OCI-M2 (cell line): ENCODE data around the gene SCRN1.
"Not testable (repeated sequence)": the region's sequence is repeated elsewhere in the genome, so short reads cannot be mapped to it uniquely, and the experiment has no call there.

Experiments
- DNase-seq: peaks from one replicate; lab custom pipeline; 2025; ENCODE audit not compliant: unreplicated experiment; lab: John Stamatoyannopoulos, UW

SCRN1 gene

DNA sequence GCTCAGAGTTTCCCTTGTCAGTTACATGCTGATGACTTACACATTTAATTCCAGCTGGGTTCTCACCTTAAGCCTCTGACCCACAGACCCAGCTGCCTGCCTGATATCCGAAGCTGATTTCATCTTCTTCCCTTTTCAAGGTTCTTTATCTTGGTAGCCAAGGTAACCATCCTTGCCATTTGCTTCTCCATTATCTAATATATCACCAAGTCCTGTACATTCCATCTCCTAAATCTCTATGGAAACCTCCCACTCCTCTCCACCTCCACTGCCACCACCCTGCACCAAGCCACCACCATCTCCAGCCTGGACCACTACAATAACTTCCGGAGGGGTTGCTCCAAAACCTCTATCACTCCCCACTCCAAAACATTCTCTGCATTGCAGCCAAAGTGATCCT, 19.9 kb downstream of the SCRN1 start:
- DNase-seq: no peak

DNA sequence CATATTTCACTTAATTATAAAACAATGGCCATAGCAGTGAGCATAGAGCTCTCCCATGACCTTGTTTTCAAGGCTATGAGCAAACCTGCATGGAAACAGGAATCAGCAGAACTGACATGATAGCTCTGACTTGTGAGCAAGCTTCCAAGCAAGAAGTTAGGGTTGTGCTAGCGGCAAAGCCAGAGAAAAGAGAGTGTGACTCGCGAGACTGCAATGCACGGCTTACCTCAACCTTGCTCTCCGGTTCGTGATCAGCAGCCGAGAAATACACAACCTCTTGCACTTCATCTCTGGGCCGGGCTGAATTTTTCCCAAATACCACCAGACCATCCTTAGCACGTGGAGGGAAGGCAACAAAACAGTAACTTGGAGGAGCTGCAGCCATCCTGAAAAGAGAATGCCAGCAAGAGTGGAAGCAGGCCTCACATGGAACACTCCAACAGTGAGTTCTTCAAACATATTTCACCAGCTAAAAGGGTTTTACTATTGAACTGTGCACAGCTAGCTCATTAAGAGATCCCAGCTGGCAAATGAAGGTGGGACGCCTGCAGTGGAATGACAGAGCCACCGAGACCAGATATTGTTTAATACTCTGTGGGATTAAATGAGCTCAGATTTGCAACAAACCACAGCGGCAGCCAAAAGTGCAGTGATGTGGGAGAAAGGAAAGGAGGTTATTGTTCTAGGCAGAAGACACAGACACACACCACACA, 20.8 kb downstream of the SCRN1 start:
- DNase-seq: no peak

DNA sequence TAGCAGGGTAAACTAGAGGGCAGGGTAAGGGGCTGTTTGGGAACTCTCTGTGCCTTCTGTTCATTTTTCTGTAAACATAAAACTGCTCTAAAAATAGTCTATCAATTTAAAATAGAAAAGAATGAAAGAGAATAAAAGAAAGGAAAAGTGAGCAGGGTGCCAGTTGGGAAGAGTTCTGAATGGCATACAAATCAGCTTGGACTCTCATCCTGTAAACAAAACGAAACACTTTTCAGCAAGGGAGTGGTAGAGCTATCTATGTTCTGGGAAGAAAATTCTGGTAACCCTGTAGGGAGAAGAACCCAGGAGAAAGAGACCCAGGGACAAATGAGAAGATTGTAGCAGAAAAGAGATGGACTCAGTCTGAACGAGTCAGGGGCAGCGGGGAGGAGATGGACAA, 24.6 kb downstream of the SCRN1 start:
- no peak for DNase-seq

DNA sequence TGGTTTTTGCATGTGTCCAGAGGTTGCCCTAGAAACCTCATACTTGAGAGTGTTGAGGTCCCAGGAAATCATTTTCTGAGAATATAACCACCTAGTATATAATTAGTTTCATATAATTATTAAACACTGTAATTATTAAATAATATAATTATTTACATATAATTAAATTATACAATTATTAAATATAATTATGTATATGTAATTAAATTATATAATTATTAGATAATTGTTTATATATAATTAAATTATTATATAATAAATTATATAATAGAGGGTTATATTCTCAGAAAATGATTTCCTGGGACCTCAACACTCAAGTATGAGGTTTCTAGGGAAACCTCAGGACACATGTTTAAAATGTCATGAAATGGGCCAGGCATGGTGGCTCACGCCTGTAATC, 27.6 kb downstream of the SCRN1 start:
- no peak for DNase-seq

DNA sequence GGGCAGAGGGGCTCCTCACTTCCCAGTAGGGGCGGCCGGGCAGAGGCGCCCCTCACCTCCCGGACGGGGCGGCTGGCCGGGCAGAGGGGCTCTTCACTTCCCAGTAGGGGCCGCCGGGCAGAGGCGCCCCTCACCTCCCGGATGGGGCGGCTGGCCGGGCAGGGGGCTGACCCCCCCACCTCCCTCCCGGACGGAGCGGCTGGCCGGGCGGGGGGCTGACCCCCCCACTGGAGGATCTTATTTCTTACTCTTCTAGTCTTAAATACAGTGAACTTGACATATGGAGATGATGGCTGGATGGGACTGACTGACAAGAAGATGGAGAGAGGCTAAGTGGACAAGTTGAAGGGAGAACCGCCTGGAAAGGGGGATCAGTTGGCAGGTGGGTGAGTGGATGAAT, 28.0 kb downstream of the SCRN1 start:
- not testable (repeated sequence) for DNase-seq

DNA sequence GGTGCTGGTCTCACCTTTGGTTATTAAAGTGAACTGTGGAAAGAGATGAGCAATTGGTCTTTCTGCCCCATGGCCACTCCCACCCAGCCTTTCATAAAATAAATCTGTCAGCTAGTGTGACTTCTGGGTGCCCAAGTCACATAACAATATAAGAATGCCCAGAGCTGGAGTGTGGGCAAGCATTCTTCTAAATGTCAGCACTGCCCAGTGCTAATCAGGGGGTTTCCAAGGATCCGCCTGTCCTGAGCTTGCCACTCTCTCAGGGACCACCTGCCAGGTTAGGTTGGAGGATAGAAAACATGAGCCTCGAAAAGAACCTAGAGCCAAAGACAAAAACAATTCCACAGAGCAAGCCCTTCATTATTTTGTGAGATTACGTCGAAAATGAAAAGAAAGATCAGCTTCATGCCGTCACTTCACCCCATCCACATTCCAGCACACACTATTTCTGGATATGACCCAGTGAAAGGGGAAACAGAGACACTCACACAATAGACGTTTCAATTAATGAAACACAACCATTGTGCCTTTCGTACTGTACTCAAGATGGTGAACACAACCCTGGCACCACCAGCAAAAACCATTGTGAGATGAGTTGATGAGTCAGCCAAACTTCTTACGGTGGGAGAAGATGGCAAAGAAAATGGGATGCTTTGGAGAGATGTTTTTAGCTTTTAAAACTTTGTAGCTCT, 30.8 kb downstream of the SCRN1 start:
- DNase-seq: no peak

DNA sequence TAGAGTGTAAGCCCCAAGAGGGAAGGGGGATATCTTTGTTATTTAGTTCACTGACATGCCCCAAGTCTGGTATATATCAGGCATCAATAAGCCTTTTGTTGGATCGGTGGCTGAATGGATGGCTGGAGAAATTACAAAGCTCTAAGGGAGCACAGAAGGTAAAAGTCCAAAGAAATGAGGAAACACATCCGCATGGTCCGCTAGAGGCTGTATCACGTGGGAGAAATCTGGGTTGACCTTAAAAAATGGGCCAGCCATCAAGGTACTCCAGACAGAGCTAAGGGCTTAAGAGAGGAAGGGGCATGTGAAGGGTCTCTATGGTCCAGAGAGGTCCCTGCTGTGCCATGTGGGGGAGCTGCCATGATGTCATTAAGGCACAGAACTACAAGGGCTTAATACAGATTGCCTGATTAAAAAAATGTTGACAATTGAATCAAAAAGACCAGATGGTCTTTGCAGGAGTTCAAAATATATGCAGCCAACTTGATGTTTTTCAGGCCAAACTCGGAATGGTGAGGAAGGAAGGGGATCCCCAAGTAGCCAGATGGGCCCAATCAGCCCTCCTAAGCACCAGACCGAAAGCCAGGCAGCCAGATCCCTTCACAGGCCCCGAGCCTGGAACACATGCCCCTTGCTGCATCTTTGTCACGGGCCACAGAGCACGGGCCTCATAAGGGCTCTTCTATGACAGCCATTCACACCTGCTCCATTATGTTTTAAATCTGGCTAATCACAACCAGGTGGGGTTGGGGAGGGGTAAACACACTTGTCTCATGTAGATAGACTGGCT, 31.9 kb downstream of the SCRN1 start:
- no peak for DNase-seq

DNA sequence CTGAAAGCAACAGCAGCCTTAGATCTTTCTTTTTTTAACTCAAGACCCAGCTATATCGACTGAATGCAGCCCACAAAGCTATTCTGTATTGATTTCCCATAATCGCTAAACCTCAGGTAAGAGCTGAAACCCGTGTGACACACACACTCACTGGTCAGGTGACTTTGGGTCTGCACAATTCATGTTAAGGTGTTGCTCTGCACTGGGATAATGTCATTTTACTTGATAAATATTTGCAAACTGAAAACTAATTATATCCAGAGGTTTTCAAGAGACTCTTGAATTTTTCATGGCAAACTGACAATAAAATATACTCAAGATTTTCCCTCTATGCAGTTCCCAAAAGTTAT, 33.1 kb downstream of the SCRN1 start:
- DNase-seq: no peak

DNA sequence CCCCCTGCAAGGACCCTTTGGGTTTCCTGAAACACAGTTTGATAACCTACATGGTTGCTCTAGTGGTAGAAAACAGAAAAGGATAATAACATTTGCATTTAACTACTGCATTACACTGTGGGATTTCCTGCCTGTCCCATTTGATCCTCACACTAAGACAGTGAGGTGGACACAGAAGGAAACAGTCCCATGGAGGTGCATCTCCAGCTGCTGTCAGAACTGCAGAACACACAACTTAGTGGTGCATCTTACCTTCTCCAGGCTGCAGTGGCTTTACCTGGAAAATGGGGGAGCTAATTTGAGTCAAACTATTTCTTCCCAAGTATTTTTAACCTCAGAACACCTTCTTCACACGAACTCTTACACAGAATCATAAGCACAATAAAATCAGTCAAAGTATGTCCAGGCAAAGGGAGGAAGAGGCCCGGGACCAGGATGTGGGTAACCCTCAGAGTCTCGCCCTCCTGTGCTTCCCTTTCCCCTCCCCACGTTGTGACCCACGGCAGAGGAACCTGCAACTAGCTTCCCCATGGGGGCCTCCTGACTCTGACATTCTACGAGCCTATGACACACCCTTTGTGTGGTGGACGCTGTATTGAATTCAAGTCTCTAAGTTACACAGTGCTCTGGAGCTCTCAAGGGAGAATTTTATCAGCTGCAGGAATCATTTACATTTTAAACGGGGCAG, 33.7 kb downstream of the SCRN1 start:
- DNase-seq: no peak

DNA sequence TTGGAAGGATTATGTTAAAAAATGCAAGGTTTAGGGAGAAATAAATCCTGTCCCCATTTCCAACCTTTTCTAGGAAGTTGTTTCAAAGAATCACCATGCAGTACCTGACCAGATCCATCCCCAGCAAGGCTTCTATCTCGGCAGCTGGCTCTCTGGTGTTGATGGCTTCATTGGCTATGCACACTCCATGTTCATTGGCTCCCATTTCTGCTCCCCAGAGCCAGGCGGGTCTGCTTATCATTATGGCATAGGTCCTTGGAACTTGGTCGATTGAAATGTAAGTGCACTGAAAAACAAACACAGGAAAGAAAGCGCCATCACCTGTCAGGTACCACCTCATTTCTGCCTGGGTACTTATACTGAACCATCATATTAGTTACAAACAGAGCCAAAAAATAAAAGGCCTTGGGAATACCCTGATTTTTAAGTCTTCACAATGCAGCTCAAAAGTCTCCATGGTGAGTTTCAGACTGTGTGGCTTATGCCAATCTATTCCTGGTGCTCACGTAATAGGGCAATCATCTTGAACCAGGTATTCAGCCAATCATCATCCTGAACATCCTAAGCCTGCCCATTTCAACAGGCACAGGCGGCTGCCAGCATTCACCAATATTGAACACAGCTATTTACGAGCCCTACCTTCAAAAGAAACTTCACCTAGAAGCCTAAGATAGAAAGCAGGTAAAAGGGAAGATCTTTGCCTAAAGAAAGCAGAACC, 34.4 kb downstream of the SCRN1 start:
- no peak for DNase-seq

DNA sequence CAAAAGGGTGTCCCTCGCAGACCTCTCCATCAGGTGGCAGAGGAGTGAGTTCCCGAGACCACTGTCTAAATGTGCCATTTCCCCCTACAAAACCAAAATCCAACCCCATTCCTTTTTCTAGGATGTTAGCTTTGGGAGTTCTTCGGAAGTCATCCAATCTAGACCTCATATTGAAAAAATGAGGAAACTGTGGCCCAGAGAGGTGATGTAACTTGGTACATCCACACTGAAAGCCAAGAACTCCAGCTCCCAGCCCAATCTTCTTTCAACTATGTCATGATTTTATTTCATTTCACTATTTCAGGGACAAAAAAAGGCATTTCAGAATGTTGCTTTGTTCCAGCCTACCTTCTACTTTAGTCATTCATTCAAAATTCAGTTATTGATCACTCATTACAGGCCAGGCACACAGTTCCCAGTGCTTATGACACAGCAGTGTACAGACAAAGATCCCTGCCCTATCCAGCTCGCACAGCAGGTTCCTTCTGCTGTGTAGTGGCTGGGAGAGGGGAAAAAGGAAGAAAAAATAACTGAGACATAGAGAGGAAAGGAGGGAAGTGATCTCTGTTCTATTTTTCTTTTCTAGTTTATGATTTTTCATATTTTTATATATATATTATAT, 35.8 kb downstream of the SCRN1 start:
- no peak for DNase-seq

DNA sequence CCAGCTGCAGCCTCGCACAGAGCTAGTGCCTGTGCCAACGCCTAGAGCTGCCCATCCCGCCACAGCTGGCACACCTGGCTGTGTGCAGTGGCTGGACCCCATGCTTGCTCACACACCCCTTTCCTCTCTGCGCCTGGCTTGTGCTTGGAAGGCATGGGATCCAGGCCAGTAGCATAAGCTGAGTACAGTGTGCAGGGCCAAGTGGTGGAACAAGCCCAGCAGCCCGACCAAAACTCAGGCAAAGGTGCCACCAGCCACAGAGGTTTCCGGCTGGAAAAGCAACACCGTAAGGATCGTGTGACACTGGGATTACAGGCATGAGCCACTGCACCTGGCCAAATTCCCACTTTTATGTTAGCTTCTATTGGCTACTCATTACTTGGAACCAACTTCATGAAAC, 38.4 kb downstream of the SCRN1 start:
- DNase-seq: no peak

DNA sequence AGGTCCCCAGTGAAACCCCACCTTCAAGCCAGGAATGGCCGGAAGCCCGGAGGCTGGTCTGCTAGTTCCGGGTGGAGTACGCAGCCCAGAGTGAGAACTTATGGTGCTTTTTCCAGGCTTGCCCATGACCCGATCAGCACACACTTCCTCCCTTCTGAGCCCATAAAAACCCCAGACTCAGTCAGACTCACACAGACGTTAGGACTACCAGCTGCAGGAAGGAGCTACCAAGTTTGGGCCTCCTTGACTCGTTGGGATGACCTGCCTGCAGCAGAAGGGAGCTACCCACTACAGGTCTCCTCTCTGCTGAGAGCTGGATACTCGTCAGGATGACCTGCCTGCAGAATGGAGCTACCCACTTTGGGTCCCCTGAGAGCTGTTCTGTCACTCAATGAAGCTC, 39.1 kb downstream of the SCRN1 start:
- DNase-seq: no peak

DNA sequence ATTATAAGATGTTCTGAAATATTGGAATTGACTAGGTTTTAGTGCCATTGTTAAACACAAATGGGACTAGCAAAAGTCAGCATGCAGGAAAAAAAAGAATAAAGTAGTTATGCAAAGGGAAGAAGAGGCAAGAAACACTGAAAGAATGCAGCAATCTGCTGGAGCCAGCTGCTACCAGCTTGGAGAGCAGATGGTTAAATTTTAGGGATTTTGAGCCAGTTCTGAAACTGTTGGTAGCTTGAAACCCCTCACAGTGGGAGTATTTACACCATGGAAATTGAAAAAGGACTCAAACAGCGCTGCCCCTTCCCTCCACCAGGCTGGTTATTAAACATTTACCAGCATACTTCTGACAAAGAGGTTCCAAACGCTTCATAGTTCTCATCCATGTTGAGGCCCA, 41.0 kb downstream of the SCRN1 start:
- no peak for DNase-seq

DNA sequence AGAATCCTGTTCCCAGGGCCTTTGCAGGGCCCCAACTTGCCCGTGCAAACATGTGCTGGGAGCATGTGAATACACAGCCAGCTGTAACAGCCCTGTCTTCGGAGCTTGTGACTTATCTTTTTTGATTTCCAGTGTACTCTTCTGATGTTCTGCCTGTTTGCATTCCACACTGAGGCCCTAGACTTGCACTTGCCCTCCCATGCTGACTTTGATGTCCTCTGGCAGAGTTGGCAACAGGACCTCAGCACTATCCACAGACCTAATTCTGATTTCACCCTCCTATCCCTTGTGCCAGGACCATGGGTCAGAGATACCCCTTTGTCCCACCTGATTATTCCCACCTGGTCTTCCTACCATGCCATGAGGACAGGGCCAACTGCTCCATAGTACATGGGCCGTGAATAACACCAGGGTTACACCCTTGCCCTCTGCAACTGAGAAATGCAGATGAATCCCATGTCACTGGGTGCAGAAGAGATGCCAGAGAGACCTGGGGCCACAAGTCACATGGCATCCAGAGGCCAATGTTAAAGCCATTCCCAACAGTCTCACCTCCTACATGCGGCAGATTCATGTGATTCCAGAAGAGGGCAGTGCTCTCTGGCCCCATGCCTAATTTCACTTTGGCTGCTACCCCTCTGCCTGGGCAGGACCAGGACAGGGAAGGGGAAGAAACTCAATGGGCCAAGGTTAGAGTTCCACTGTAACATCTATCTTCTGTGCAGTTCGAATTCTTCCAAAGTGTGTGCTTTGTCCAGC, 43.0 kb downstream of the SCRN1 start:
- DNase-seq: no peak

DNA sequence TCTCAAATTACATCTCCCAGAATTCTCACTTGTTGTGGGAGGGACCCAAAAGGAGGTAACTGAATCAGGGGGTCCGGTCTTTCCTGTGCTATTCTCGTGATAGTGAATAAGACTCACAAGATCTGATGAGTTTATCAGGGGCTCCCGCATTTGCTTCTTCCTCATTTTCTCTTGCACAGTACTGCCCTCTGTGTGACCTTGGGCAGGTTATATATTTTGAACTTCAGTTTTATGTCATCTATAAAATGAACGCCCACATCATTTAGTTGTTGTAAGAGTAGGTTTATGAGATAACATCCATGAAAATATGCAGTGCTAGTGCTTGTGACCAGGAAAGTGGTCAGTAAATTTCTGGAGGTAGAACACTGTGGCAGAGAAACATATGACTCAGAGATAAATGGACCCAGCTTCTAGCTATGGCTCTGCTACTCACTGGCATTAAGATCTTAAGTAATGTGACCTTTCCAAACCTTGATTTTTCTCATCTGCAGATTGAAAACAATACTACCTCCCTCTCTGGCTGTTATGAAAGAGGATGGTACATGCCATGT, 44.3 kb downstream of the SCRN1 start:
- DNase-seq: no peak

DNA sequence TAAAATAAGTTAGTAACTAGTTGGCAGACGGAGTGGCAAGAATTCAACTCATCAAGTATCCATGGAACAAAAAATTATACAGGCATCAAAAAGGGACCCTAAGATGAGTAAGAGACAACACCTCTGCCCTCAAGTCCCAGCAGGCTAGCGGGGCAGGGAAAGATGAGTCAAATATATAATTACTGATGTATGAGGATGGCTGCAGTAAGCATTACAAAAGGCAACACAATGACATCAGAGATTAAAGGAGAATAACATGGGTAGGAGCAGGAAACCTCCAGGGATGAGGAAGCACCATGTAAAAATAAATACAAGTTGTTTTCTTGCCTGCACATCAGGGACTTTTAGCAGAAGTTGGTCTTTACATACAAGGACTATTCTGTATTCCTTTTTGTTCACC, 49.4 kb downstream of the SCRN1 start:
- no peak for DNase-seq

DNA sequence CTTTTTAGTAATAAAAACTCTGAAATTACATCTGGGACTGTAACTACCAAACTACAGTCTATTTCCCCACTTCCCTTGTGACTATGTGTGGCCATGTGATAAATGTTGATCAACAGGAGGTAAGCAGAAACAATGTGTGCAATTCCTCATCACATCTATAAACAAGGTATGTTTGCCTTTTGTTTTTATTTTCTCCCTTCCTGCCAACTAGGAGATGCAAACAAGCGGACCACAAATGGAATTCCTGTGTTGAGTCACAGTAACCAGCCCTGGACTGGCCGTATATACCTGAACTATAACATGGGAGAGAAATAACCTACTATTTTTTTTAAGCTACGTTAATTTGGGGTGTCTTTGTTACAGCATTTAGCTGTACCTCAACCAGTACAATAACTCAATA, 52.5 kb downstream of the SCRN1 start:
- no peak for DNase-seq

DNA sequence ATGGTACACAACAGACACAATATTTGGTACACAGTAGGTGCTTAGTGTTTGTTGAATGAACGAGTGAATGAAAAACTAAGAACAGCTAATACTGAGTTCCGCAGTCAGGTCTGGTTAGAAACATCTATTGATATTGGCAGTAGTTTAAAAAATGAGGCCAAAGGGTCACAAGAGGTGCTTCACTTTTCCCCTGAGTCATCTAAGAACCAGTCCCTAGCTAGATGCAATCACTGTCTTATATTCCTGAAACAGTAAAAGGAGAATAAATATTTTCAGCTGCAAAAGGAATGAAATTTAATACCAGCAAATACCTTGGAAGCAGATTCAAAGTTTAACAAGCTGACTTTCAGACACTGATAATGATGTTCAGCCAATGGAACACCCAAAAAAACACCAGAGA, 54.5 kb downstream of the SCRN1 start:
- DNase-seq: no peak
